Measurements from ENCODE around the gene SPAG8.

GRCh38 chr9:35771943-35772342 lies 40.1 kb downstream of the SPAG8 start:
- TF ChIP-seq POLR2A (IDR thresholded peaks at IDR 0.05; ENCODE audit: low read length) (no peak), GATA1 (IDR thresholded peaks at IDR 0.05; ENCODE audit: low read depth, low read length) (no peak)

Data from erythroblast (primary cell).